ENCODE data around the gene CTNNAL1.

CTNNAL1 gene

GRCh38 chr9:108961151-108961550 is 52.1 kb downstream of the CTNNAL1 start:
- Histone ChIP-seq H2AK5ac (ENCODE audit: low read length) (no peak overlapping the region), H3K79me2 (ENCODE audit: control insufficient read depth, insufficient read depth, low read length) (no peaks in the 10 kb centered on the region), H3K4me3 (ENCODE audit: low read length) (no peak overlapping the region), H3K56ac (ENCODE audit: low read length) (no peak overlapping the region), H2BK5ac (ENCODE audit: low read length) (no peak overlapping the region), H2BK120ac (ENCODE audit: low read depth, low read length) (no peak overlapping the region), H3K23ac (ENCODE audit: low read length) (no peak overlapping the region), H2BK15ac (replicated peaks; ENCODE audit: low read depth) (no peak overlapping the region), H3K27ac (ENCODE audit: low read depth, low read length) (no peak overlapping the region), H3K9ac (ENCODE audit: low read length) (no peak overlapping the region), H4K8ac (ENCODE audit: low read depth, low read length) (no peak overlapping the region), H3K4me1 (ENCODE audit: control insufficient read depth, low read depth, low read length) (no peaks in the 10 kb centered on the region), H3K27me3 (ENCODE audit: insufficient read depth, low read length, poor library complexity) (no peaks in the 10 kb centered on the region), H4K5ac (ENCODE audit: low read length) (no peak overlapping the region), H3K4me2 (ENCODE audit: low read length) (no peak overlapping the region), H3K4ac (ENCODE audit: low read depth, low read length) (no peak overlapping the region), H3K79me1 (ENCODE audit: low read length) (no peaks in the 10 kb centered on the region), H3K18ac (ENCODE audit: low read length) (no peak overlapping the region), H3K36me3 (ENCODE audit: control insufficient read depth, insufficient read depth, low read length) (peaks cover 2% of the 10 kb centered on the region)
- no peak for DNase-seq
- WGBS (ENCODE audit: extremely low coverage, insufficient coverage, low lambda C conversion rate) = no CpG with 5 or more reads among the region's 2 CpGs

GRCh38 chr9:108960331-108960730 is 53.0 kb downstream of the CTNNAL1 start:
- no peak for DNase-seq
- Histone ChIP-seq H3K27ac (ENCODE audit: low read depth, low read length) (no peak overlapping the region), H3K4me1 (ENCODE audit: control insufficient read depth, low read depth, low read length) (no peaks in the 10 kb centered on the region), H3K4me3 (ENCODE audit: low read length) (no peak overlapping the region), H4K8ac (ENCODE audit: low read depth, low read length) (no peak overlapping the region), H3K27me3 (ENCODE audit: insufficient read depth, low read length, poor library complexity) (no peaks in the 10 kb centered on the region), H3K23ac (ENCODE audit: low read length) (no peak overlapping the region), H3K56ac (ENCODE audit: low read length) (no peak overlapping the region), H3K18ac (ENCODE audit: low read length) (no peak overlapping the region), H3K4me2 (ENCODE audit: low read length) (no peak overlapping the region), H3K4ac (ENCODE audit: low read depth, low read length) (no peak overlapping the region), H4K5ac (ENCODE audit: low read length) (no peak overlapping the region), H3K79me2 (ENCODE audit: control insufficient read depth, insufficient read depth, low read length) (no peaks in the 10 kb centered on the region), H3K36me3 (ENCODE audit: control insufficient read depth, insufficient read depth, low read length) (peaks cover 2% of the 10 kb centered on the region), H2BK5ac (ENCODE audit: low read length) (no peak overlapping the region), H3K9ac (ENCODE audit: low read length) (no peak overlapping the region), H3K79me1 (ENCODE audit: low read length) (no peaks in the 10 kb centered on the region), H2BK120ac (ENCODE audit: low read depth, low read length) (no peak overlapping the region), H2BK15ac (replicated peaks; ENCODE audit: low read depth) (no peak overlapping the region), H2AK5ac (ENCODE audit: low read length) (no peak overlapping the region)
- WGBS (ENCODE audit: extremely low coverage, insufficient coverage, low lambda C conversion rate) = no CpG with 5 or more reads among the region's 6 CpGs

GRCh38 chr9:108956631-108957026 is 56.7 kb downstream of the CTNNAL1 start:
- no peak overlapping the region for H3K9ac ChIP-seq (ENCODE audit: low read length)
- no peak overlapping the region for H3K4ac ChIP-seq (ENCODE audit: low read depth, low read length)
- H2BK5ac ChIP-seq (ENCODE audit: low read length) = no peak overlapping the region
- no peaks in the 10 kb centered on the region for H3K27me3 ChIP-seq (ENCODE audit: insufficient read depth, low read length, poor library complexity)
- H3K4me1 ChIP-seq (ENCODE audit: control insufficient read depth, low read depth, low read length) = no peaks in the 10 kb centered on the region
- H3K36me3 ChIP-seq (ENCODE audit: control insufficient read depth, insufficient read depth, low read length) = no peaks in the 10 kb centered on the region
- H2AK5ac ChIP-seq (ENCODE audit: low read length) = no peak overlapping the region
- H3K18ac ChIP-seq (ENCODE audit: low read length) = no peak overlapping the region
- no peaks in the 10 kb centered on the region for H3K79me1 ChIP-seq (ENCODE audit: low read length)
- H3K4me3 ChIP-seq (ENCODE audit: low read length) = no peak overlapping the region
- no peak overlapping the region for H2BK15ac ChIP-seq (replicated peaks; ENCODE audit: low read depth)
- no peak for DNase-seq
- no peak overlapping the region for H3K56ac ChIP-seq (ENCODE audit: low read length)
- H2BK120ac ChIP-seq (ENCODE audit: low read depth, low read length) = no peak overlapping the region
- H3K27ac ChIP-seq (ENCODE audit: low read depth, low read length) = no peak overlapping the region
- H3K23ac ChIP-seq (ENCODE audit: low read length) = no peak overlapping the region
- no peak overlapping the region for H4K8ac ChIP-seq (ENCODE audit: low read depth, low read length)
- no peak overlapping the region for H3K4me2 ChIP-seq (ENCODE audit: low read length)
- no peaks in the 10 kb centered on the region for H3K79me2 ChIP-seq (ENCODE audit: control insufficient read depth, insufficient read depth, low read length)
- H4K5ac ChIP-seq (ENCODE audit: low read length) = no peak overlapping the region

- H3K56ac ChIP-seq (ENCODE audit: low read length) = no peak overlapping the region
- H3K27me3 ChIP-seq (ENCODE audit: insufficient read depth, low read length, poor library complexity) = no peaks in the 10 kb centered on the region
- H3K4me1 ChIP-seq (ENCODE audit: control insufficient read depth, low read depth, low read length) = no peaks in the 10 kb centered on the region
- no peak overlapping the region for H3K4me3 ChIP-seq (ENCODE audit: low read length)
- H3K79me1 ChIP-seq (ENCODE audit: low read length) = no peaks in the 10 kb centered on the region
- no peak overlapping the region for H2BK120ac ChIP-seq (ENCODE audit: low read depth, low read length)
- H3K4me2 ChIP-seq (ENCODE audit: low read length) = no peak overlapping the region
- no peak overlapping the region for H2AK5ac ChIP-seq (ENCODE audit: low read length)
- DNase-seq = no peak
- no peak overlapping the region for H3K23ac ChIP-seq (ENCODE audit: low read length)
- H3K79me2 ChIP-seq (ENCODE audit: control insufficient read depth, insufficient read depth, low read length) = no peaks in the 10 kb centered on the region
- no peak overlapping the region for H3K18ac ChIP-seq (ENCODE audit: low read length)
- H3K36me3 ChIP-seq (ENCODE audit: control insufficient read depth, insufficient read depth, low read length) = no peaks in the 10 kb centered on the region
- no peak overlapping the region for H3K9ac ChIP-seq (ENCODE audit: low read length)
- no peak overlapping the region for H3K27ac ChIP-seq (ENCODE audit: low read depth, low read length)
- H4K8ac ChIP-seq (ENCODE audit: low read depth, low read length) = no peak overlapping the region
- no peak overlapping the region for H3K4ac ChIP-seq (ENCODE audit: low read depth, low read length)
- WGBS (ENCODE audit: extremely low coverage, insufficient coverage, low lambda C conversion rate) = no CpG with 5 or more reads among the region's 4 CpGs
- no peak overlapping the region for H4K5ac ChIP-seq (ENCODE audit: low read length)
- H2BK15ac ChIP-seq (replicated peaks; ENCODE audit: low read depth) = no peak overlapping the region
- no peak overlapping the region for H2BK5ac ChIP-seq (ENCODE audit: low read length)
These were observed 57.2 kb downstream of the CTNNAL1 start for GRCh38 chr9:108956022-108956630.

GRCh38 chr9:108953983-108954574 is 59.2 kb downstream of the CTNNAL1 start:
- Histone ChIP-seq H2BK120ac (ENCODE audit: low read depth, low read length) (no peak overlapping the region), H4K8ac (ENCODE audit: low read depth, low read length) (no peak overlapping the region), H4K5ac (ENCODE audit: low read length) (no peak overlapping the region), H2BK5ac (ENCODE audit: low read length) (no peak overlapping the region), H3K56ac (ENCODE audit: low read length) (no peak overlapping the region), H3K18ac (ENCODE audit: low read length) (no peak overlapping the region), H3K4ac (ENCODE audit: low read depth, low read length) (no peak overlapping the region), H3K4me2 (ENCODE audit: low read length) (no peak overlapping the region), H3K4me1 (ENCODE audit: control insufficient read depth, low read depth, low read length) (no peaks in the 10 kb centered on the region), H3K27me3 (ENCODE audit: insufficient read depth, low read length, poor library complexity) (no peaks in the 10 kb centered on the region), H3K79me1 (ENCODE audit: low read length) (no peaks in the 10 kb centered on the region), H3K27ac (ENCODE audit: low read depth, low read length) (no peak overlapping the region), H3K9ac (ENCODE audit: low read length) (no peak overlapping the region), H3K36me3 (ENCODE audit: control insufficient read depth, insufficient read depth, low read length) (no peaks in the 10 kb centered on the region), H3K4me3 (ENCODE audit: low read length) (no peak overlapping the region), H3K79me2 (ENCODE audit: control insufficient read depth, insufficient read depth, low read length) (no peaks in the 10 kb centered on the region), H2BK15ac (replicated peaks; ENCODE audit: low read depth) (no peak overlapping the region), H3K23ac (ENCODE audit: low read length) (no peak overlapping the region), H2AK5ac (ENCODE audit: low read length) (no peak overlapping the region)
- DNase-seq = peak; percentile 29
- no CpG with 5 or more reads among the region's 3 CpGs for WGBS (ENCODE audit: extremely low coverage, insufficient coverage, low lambda C conversion rate)

GRCh38 chr9:108951578-108951977 is 61.7 kb downstream of the CTNNAL1 start:
- no CpG with 5 or more reads among the region's 2 CpGs for WGBS (ENCODE audit: extremely low coverage, insufficient coverage, low lambda C conversion rate)
- Histone ChIP-seq H3K27ac (ENCODE audit: low read depth, low read length) (no peak overlapping the region), H2BK5ac (ENCODE audit: low read length) (no peak overlapping the region), H4K5ac (ENCODE audit: low read length) (no peak overlapping the region), H3K79me2 (ENCODE audit: control insufficient read depth, insufficient read depth, low read length) (no peaks in the 10 kb centered on the region), H3K4me3 (ENCODE audit: low read length) (no peak overlapping the region), H3K4ac (ENCODE audit: low read depth, low read length) (no peak overlapping the region), H3K4me1 (ENCODE audit: control insufficient read depth, low read depth, low read length) (no peaks in the 10 kb centered on the region), H2BK120ac (ENCODE audit: low read depth, low read length) (no peak overlapping the region), H3K79me1 (ENCODE audit: low read length) (no peaks in the 10 kb centered on the region), H3K23ac (ENCODE audit: low read length) (no peak overlapping the region), H3K27me3 (ENCODE audit: insufficient read depth, low read length, poor library complexity) (no peaks in the 10 kb centered on the region), H2AK5ac (ENCODE audit: low read length) (no peak overlapping the region), H4K8ac (ENCODE audit: low read depth, low read length) (no peak overlapping the region), H3K9ac (ENCODE audit: low read length) (no peak overlapping the region), H3K56ac (ENCODE audit: low read length) (no peak overlapping the region), H3K18ac (ENCODE audit: low read length) (no peak overlapping the region), H2BK15ac (replicated peaks; ENCODE audit: low read depth) (no peak overlapping the region), H3K36me3 (ENCODE audit: control insufficient read depth, insufficient read depth, low read length) (no peaks in the 10 kb centered on the region), H3K4me2 (ENCODE audit: low read length) (no peak overlapping the region)
- no peak for DNase-seq
